Astrocyte of the hippocampus (primary cell): ENCODE results near the gene NAGA.

Source experiments
- DNase-seq: peaks from one replicate; pipeline ENCODE4 v3.0.0; 2011; ENCODE audit warnings: low read depth, low spot score

The NAGA gene

GRCh38 chr22:42050641-42051180 is 19.9 kb downstream of the NAGA start:
- no peak for DNase-seq

- no peak for DNase-seq
Observed at GRCh38 chr22:42041784-42042183, 28.8 kb downstream of the NAGA start.

- no peak for DNase-seq
Observed at GRCh38 chr22:42039271-42039670, 31.3 kb downstream of the NAGA start.

GRCh38 chr22:42035256-42035655 is 35.4 kb downstream of the NAGA start:
- no peak for DNase-seq

GRCh38 chr22:42033263-42034181 is 37.1 kb downstream of the NAGA start:
- DNase-seq, result no peak

- no peak for DNase-seq
Observed at GRCh38 chr22:42026705-42027104, 43.9 kb downstream of the NAGA start.

- DNase-seq, result no peak
Observed at GRCh38 chr22:42025421-42025820, 45.2 kb downstream of the NAGA start.

- DNase-seq, result no peak
Observed at GRCh38 chr22:42022162-42022847, 48.3 kb downstream of the NAGA start.

- DNase-seq, result no peak
Observed at GRCh38 chr22:42021571-42021970, 49.0 kb downstream of the NAGA start.

GRCh38 chr22:42018224-42018623 is 52.4 kb downstream of the NAGA start:
- no peak for DNase-seq

GRCh38 chr22:42016111-42016510 is 54.5 kb downstream of the NAGA start:
- no peak for DNase-seq

GRCh38 chr22:42013385-42013784 is 57.2 kb downstream of the NAGA start:
- no peak for DNase-seq

- DNase-seq, result no peak
Observed at GRCh38 chr22:42010778-42011177, 59.8 kb downstream of the NAGA start.
